Lower leg skin (tissue), 3 donors: ENCODE results near the gene GDF11.

Source experiments
- CTCF ChIP-seq, 3 donors: fragments of 450-650 bp; IDR thresholded peaks; one replicate each; pipeline ENCODE4 v1.5.1; 2016; ENCODE audit warnings: antibody characterized with exemption in 3 of 3, mild to moderate bottlenecking in 3 of 3, moderate library complexity in 2 of 3
- POLR2A ChIP-seq, 2 donors: fragments of 450-650 bp; IDR thresholded peaks; one replicate each; pipeline ENCODE4 v1.6.1; 2016 to 2017; ENCODE audit warnings: antibody characterized with exemption in 2 of 2, mild to moderate bottlenecking in 1 of 2, moderate library complexity in 1 of 2

- TF ChIP-seq POLR2A (IDR thresholded peaks at IDR 0.05) (no peak), CTCF (IDR thresholded peaks at IDR 0.05) (no peak)
Observed at GRCh38 chr12:55707841-55708694, 34.9 kb upstream of the GDF11 start, which contains the start of gene ITGA7.
